GM19238 (cell line): ENCODE measurements around the gene STXBP6.

Experiments
- DNase-seq: peaks from one replicate; pipeline ENCODE4 v3.0.0; 2011; ENCODE audit warnings: low spot score; ENCODE audit not compliant: insufficient read length

The STXBP6 gene

GRCh38 chr14:25015761-25016160 is 34.2 kb downstream of the STXBP6 start:
- no peak for DNase-seq

DNA sequence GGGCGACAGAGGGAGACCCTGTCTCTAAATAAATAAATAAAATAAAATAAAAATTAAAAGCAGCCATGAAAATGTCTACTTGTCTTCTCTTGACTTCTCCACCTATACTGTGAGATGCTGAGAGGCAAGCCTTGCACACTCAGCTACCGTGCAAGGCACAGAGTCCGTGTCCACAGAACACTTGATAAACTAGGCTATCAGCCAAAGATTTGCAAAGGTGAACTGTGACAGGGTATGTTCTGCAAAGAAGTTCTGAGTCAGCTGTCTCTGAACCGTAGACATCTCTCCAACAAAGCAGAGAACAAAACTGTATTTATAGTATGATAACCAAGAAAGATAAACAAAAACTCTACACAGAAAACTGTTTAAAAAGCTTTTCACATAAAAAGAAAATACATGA is 35.5 kb downstream of the STXBP6 start:
- no peak for DNase-seq

DNA sequence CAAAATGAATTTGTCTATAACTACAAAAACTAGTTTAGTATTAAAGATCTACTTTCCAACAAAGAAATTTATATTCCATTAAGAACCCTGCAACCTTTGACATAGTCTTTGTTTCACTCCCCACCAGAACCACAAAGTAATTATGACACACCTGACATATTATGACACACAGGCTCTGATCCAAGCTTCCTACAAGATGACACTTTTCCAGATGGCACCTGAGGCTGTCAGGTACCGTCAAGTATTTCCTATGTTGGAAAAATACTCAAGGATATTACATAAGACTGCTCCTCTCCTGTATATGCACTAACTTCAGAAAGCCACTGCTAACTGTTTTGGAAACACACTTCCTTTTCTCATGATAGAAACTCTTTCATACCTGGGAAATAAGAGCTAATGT is 38.9 kb downstream of the STXBP6 start:
- DNase-seq, result no peak

GRCh38 chr14:25010471-25010870 is 39.5 kb downstream of the STXBP6 start:
- DNase-seq, result no peak

DNA sequence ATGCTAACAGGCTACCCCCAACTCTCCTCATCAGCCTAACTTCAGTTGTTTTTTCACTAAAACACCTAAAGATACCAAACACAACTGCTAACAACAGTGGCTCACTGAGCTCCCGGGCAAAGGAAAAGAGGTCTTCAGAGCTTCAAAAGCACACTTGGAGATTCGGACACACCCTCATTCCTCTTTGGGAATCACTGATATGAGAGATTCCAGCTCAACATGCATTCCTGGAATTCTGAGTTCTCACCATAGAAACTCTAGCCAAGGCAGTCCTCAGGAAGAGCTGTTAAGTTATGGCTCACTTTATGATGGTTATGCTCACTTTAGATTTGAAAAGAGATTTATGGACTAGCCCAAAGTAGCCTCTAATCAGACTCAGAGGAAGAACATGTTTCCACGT is 40.1 kb downstream of the STXBP6 start:
- DNase-seq, result no peak

GRCh38 chr14:25007832-25008231 is 42.1 kb downstream of the STXBP6 start:
- DNase-seq, result no peak

DNA sequence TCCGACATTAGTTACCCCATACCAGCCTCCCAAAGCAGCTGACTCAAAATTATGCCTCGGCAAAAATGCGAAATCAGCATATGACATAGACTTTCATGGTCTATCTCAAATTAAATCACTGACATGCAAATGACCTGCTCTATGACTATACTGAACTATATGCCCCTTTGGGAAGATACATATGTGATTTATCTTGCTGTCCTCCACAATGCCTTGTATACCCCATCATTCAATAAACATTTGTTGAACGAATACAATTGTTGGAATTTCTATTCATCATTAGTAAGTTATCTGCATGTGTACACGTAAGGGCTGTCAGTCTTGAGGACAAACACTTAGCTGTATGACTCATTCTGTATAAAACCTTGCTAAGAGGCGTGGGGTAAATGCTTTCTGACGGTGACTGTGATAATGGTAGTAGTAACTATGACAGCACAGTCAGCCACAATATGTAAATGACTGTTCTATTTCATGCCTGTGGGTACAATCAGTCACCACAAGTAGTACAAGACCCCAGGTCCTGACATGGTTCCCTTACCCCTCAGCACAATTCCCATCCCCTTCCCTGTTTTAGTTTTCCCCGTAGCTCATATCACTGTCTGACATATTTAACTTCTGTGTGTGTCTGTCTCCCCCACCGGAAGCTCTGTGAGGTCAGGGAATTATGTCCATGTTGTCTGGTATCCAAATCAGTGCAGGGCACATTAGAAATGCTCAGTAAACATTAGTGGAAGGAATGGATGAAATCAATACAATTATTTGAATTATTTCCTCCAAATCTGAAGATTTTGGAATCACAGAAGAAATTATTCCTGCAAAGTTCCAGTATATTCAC is 42.8 kb downstream of the STXBP6 start:
- no peak for DNase-seq

DNA sequence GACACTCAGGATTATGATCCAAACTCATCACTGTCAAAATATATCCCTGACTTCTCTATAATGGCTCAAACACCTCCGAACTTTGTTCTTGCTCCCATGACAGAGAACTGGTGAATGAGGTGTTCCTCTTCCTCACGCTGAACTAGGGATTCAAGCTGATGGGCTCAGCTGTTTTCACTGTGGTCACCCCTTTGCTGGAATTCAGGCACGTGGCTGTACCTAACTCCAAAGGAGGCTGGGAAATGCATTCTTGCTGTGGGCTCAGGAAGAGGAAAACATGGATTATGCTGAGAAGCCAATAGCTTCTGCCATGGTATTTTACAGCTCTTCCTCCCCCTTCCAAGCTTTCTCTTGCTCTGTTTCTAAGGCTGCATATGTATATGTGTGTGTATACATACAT is 43.9 kb downstream of the STXBP6 start:
- no peak for DNase-seq

DNA sequence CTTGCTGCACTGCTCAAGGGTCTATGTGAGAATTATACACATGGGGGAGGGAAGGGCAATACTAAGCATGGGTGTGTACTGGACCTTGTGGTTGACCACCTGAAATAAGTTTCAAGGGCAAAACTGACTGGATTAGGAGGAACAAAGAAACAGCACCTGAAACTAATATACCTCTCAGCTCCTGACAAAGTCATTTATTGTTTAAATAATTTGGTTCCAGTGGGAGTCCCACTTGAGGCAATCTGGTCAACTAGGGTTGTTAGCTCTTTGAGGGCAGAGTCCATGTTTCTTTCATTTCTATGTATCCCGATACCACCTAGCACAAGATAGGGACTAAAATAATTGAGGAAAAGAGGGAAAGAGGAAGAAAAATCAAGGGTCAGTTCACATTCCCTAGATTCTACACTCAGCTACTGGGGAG is 45.5 kb downstream of the STXBP6 start:
- no peak for DNase-seq

- DNase-seq, result no peak
Observed at GRCh38 chr14:25003537-25003936, 46.4 kb downstream of the STXBP6 start.

- no peak for DNase-seq
Observed at GRCh38 chr14:25001601-25002000, 48.3 kb downstream of the STXBP6 start.

GRCh38 chr14:25001156-25001555 is 48.8 kb downstream of the STXBP6 start:
- DNase-seq, result no peak

GRCh38 chr14:24999157-24999556 is 50.8 kb downstream of the STXBP6 start:
- DNase-seq, result no peak

- no peak for DNase-seq
Observed at GRCh38 chr14:24996930-24997725, 52.8 kb downstream of the STXBP6 start.

DNA sequence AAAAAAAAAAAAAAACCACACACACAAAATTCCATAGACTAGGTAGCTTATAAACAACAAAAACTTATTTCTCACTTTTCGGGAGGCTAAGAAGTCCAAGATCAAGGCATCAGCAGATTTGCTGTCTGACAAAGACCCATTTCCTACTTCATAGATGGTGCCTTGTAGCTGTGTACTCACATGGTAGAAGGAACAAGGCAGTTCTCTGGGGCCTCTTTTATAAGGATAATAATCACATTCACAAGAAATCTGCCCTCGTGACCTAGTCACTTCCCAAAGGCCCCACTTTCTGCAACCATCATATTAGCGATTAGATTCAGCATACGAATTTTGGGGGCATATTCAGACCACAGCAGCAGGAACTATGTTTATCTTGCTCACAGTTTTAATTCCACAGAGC is 54.9 kb downstream of the STXBP6 start:
- DNase-seq, result no peak

GRCh38 chr14:24993631-24994030 is 56.3 kb downstream of the STXBP6 start:
- no peak for DNase-seq

GRCh38 chr14:24992624-24993360 is 57.2 kb downstream of the STXBP6 start:
- DNase-seq, result no peak

- DNase-seq, result no peak
Observed at GRCh38 chr14:24991821-24992220, 58.1 kb downstream of the STXBP6 start.

DNA sequence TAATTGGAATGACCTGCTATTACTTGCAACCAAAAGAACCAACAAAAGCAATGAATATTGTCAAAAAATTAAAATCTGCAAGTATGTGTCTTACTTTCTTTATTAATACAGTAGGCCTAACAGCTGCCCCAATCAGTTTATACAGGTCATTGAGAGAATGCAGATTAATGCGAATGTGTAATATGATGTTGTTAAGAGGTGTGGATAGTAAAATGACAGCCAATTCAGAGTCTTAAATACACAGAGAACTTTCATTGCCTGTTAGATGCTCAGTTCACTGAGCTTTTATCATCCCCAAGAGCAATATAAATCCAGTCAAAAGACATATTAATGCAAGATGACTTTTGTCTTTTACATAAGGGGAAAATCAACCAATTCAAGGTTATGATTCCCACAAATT is 58.7 kb downstream of the STXBP6 start:
- no peak for DNase-seq

DNA sequence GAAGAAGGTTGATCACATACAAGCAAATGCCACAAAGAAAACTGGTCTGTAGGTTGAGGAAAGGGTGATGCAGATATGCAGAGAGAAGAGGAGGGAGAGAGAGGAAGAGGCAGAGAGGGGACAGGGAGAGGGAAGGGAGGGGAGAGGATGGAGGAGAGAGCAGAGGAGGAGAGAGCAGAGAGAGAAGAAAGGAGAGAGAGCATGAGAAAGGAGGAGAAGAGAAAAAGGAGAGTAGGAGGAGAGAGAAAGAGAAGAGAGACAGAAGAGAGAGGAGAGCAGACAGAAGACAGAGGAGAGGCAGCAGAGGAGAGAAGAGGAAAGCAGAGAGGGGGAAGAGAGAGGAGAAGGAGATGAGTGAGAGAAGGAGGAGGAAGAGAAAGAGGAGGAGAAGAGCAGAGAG is 59.2 kb downstream of the STXBP6 start:
- DNase-seq, result no peak

DNA sequence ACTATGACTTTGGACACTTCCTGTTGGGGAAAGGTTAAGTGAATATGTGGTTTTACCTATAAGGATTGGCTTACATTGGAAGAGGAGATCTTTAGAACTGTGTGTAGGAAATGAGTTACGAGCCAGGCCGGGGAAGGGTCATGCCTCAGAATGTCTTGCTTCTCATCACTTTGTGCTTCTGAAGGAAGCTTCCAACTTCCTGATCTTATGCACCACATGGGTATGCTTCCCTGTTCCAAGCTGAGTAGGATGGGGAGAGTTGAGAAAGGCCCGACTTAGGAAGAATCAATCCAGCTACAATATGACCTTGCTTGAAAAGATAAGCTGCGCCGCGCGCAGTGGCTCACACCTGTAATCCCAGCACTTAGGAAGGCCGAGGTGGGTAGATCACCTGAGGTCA is 59.9 kb downstream of the STXBP6 start:
- DNase-seq, result no peak

DNA sequence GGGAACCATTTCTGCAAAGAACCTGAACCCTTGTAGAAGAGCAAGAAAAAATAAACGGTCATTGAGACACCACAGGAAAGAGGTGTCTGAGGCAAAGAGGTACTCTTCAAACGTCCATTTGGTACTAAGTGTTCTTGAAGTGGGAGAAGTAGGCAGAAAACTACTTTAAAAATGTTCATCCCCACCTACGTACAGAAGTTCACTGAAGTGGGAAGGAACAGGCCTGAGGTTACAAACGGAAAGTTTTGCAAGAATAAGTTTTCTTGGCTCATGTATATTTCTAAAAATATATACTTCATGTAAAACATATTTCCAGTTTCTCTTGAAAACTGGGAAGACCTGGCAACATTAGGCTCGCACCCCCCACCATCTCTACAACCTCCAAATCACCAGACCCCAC is 61.2 kb downstream of the STXBP6 start:
- DNase-seq, result no peak
